Measurements from ENCODE around the gene ST8SIA5. TPM values are rescaled to one million over a fixed set of nuclear protein-coding genes. Genes with fewer than 3 reads are reported as not detected.

Gene ST8SIA5
- polyA plus RNA-seq, 4 donors, result 0.31 to 1.3 (median 0.95) TPM

DNA sequence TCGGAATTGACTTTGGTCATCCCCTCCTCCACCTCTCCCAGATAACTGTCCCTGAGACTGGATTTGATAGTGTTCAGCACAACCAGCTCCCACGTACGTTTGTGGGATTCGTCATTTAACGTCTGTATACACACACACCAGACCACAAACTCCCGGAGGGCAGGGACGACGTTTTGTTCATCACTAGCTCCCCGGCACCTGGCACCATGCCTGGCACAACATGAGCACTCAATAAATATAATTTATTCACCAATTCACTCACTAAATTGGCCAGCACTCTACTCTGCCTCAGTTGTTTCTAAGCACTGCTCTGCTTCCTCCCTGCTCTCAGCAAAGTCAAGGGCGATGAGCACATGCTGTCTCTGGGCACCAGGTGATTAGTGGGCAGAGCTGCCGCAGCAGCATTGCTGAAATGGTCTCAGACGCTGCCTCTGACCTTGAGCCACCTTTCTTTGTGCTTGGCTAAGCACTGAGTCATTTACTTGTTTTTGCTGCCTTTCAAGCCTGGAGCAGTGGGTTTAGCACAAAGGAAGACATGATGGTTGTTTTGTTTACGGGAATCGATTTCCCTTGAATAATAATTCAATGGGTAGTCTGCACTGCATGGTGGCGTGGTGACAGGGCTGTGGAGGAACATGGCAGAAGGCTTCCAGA, 80.5 kb downstream of the ST8SIA5 start:
- DNase-seq (ENCODE audit: low read depth in 4 of 4, low spot score in 2 of 4), result peak in 1 of 4 donors; percentile 24

DNA sequence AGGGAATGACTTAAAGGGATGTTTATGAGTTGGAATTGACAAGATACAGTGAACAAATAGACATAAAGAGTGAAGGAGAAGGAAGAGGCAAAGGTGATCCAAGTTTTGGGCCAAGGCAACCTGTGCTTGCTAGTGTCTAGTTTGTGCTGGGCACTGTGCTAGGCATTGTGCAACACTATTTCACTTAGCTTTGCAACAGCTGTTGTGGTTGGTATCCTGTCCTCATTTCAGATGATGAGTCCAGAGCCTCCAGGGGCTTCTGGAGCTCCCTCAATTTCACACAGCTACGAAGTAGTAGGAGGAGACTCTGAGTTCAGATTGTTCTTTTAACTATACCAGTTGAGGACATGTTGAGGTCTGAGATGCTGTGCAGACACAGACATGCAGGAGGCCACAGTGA, 81.7 kb downstream of the ST8SIA5 start:
- DNase-seq (ENCODE audit: low read depth in 4 of 4, low spot score in 2 of 4), result no peak

DNA sequence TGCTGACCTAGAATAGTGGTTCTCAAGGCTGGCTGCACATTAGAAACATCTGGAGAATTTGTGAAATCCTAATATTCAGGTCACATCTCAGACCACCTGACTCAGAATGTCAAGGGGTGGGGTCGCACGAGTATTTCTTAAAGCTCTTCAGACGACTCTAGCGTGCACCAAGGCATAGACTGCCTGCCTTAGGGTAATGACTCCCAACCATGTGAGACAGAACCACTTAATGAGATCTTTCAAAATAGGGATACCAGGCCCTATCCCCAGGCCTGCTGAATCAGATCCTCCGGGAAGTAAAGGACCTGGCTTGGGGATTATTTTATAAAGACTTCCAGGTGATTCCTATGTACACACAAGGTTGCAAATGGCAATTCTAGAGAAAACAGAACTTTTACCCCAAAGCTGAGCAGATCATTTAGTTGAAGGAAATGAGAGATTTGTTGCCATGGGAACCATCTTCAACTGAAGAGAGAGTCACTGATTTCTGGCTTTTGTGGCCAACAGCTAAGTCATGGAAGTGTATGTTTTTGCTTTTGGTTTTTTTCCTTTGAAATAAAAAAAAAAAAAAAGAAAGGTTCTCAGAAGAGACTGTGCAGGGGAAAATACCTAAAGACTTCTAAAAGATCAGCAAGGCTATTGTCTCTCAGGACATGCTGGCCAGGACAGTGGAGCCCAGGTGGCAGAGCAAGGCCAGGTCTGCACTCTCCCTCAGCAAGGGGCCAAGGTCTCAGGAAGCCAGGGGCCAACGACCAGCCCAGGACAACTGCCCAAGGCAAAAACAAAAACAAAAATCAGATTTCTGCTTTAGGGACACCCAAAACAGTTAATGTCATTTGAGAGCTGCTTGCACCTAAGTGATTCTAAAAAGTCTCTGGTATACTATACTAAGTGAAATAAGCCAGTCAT, 84.5 kb downstream of the ST8SIA5 start:
- no peak for DNase-seq (ENCODE audit: low read depth in 4 of 4, low spot score in 2 of 4)

DNA sequence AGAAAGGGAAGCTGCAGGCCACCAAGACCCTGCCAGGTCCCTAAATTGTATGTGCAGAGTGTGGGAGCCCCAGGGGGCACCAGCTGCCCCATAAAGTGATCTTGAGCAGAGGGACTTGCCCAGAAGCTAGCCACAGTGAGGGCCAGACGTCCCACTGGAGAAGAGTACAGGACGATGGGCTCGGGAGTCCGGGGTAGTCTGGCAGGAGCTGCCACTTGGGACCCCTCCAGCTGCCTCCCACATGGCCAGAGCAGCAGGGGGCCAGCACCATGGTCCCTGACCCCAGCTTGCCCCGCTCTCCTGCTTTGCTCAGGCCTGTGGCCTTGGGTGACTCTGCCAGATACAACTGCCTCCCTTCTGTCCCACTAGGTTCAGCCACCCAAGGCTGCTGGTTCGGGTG, 88.2 kb downstream of the ST8SIA5 start:
- DNase-seq (ENCODE audit: low read depth in 4 of 4, low spot score in 2 of 4), result no peak

DNA sequence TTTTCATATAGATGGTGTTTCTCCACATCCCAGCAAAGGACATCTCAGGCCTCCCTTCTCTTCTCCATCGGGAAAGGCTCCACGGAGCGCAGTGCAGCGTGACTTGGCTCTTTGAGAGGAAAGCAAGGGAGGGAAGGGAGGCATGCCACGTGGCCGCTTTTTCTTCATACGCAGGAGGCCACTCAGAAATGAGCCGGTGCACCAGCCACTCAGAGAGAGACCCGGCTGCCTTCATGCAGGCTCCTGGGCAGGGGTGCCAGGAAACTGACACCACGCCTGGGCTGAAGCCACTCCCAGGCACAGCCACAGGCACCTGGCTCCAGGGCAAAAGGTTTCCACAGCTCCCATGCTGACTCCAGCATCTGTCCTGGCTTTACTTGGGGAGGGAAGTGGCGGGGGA, 88.7 kb downstream of the ST8SIA5 start:
- DNase-seq (ENCODE audit: low read depth in 4 of 4, low spot score in 2 of 4), result no peak

DNA sequence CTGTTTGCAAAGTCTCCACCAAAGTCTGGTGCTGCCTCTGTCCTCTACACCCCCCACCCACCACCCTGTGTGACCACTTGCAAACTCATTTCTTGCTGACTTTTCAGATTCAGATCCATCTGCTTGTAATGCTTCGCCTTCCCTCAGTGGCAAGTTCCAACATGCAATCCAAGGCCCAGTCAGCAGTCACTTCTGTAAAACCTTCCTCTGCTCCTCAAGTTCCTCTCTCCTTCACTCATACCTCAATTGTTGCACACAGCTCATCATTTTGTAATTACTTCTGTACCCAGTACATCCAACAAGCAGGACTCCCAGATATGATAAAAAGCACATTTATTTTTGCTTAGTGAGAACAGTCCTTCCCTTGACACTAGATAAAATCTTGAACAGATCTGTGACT, 93.3 kb downstream of the ST8SIA5 start:
- DNase-seq (ENCODE audit: low read depth in 4 of 4, low spot score in 2 of 4), result no peak

DNA sequence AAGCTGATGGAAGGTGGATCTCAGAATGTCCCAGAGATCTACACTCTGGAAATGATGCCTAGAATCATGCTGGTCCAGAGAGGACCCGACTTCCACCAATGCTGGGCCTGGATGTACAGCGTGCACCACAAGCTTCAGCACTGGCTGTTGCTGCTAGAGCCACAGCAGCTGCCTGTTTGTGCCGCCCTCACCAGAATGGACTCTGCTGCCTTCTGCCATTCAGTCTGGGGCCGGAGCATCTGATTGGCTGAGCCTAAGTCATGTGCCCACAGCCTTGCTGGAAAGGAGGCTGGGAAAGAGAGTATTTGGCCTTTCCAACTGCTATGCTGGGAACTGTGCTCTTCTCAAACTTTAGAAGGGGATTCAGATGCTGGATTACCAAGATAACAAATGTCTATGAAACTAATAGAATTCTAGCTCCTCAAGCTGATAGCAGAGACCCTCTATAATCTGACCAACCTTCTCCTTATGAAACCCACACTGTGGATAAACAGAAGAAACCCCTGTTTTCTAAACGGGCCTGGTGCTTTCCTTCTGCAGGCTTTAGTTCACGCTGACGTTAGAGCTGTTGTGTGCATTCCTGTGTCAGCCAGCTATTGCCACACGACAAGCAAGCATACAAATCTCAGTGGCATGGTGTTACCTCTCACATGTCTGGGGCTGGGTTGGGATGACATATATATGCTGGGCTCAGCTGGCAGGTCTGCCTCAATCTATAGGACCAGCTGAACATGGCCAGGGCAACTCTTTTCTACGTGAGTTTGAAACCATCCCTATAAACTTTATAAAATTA, 95.7 kb downstream of the ST8SIA5 start:
- DNase-seq (ENCODE audit: low read depth in 4 of 4, low spot score in 2 of 4), result no peak

DNA sequence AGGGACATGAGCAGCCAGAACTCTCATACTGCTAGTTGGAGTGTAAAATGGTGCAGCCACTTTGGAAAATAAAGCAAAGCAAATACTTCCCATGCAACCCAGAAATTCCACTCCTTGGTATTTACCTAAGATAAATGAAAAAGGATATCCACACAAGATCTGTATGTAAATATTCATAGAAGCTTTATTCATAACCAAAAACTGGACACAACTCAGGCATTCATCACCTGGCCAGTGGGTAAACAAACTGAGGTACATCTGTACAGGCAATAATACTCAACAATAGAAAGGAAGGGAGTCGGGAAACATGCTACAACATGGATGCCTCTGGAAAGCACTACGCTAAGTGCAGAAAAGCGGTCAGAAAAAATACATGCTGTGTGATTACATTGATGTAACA, 97.4 kb downstream of the ST8SIA5 start:
- no peak for DNase-seq (ENCODE audit: low read depth in 4 of 4, low spot score in 2 of 4)

DNA sequence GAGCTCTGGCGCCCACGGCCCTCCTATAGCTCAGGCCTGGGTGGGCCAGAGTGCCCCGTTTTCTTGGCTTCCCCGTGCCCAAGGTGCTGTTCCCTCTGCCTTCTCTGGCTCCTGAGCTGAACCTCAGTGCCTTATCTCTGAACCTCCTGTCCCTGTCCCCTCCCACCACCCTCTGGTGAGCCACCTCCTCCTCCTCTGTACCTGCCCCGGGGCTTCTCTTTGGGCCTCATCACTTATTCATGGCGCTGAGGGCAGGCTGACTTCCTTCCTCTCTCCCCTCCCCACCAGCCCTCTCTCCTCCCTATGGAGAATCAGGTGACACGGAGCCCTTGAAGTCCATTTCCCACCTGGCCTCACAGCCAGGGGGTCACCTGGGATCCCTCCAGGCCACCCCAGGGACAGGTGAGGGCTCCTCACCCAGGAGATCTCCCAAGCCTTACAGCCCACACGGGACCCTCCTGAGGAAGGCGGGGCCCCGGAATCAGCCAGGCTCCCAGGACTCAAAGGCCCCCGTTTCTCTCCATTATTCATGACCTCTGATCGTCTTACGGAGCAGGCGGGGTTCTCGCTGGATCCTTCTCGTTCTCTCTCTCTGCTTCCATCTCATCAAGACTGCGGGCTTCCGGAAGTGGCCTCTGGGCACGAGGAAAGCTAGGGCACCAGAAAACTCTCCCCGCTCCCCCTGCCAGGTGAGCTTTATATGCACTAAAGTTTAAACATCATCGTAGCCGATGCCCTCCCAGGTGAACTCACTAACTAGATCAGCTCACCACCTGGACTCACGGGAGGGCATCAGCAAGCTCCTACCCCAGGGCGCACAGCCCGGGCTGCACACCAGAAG, 99.5 kb downstream of the ST8SIA5 start, which contains the start of gene LOXHD1:
LOXHD1 (minus strand) TSS at position 106 of the 841 bp plus-strand sequence. CDS start 187 bp downstream, outside the sequence.
- DNase-seq (ENCODE audit: low read depth in 4 of 4, low spot score in 2 of 4), result no peak

DNA sequence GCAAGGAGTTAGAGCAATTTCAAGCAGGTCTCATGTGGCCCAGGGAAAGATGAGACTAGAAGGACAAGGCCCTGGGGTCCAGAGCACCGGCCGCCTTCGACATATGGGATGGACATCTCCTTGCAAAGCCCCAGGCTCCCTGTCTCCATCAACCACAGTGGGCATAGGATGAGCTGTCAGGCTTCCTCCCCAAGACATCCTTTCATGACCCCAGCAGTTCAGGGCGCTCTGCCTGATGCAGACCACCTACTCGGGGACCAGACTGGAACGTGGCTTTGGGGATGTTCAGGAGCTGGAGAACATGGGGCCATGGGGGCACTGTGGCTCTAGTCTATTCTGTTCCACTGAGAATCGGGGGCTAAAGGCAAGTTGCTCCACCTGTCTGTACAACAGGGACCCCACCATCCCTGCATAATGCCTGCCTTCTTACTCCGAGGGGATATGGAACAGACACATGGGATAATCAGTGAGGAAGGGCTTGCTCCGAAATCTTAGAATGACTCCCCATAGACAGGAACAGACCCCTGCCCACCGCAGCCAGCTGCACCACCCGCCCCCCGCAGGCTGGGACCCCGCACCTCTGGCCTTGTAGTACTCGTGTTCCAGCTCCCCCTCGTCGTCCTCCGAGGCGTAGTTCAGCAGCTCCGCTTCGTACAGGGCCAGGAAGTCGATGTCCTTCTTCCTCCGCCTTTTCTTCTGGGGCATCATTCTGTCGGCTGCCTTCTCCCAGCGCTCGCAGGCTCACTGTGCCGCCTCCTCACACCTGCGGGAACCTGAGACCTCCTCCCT, 100.3 kb downstream of the ST8SIA5 start:
- no peak for DNase-seq (ENCODE audit: low read depth in 4 of 4, low spot score in 2 of 4)

DNA sequence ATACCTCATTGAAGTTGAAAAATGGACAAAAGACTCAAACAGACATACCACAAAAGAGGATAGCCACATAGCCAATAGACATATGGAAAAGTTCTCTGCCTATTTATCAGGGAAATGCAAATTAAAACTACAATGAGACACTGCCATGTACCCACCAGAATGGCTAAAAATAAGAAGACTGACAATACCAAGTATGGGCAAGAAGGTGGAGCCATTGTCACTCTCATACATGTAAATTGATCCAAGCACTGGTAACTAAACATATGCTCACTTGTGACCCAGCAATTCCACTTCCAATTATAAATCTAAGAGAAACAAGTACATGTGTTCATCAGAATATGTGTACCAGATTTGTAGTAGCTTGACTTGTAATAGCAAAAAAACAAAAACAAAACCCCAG, 104.5 kb downstream of the ST8SIA5 start:
- no peak for DNase-seq (ENCODE audit: low read depth in 4 of 4, low spot score in 2 of 4)

DNA sequence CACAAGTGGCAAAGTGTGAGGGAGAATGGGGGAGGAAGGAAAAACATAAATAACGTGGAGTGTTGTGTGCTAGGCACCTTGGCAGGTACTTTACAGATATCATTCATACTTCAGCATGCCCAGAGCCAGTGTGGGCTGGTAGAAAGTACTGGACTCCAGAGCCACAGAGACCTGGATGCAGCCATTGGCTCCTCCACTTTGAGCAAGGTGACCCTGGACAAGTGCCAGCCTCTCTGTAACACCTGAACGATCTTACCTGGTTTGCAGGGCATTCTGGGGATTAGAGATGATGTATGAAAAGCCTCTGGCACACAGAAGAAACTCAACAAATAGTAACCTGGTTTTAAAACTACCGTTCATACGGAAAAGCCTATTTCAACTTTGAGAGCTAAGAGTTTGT, 106.2 kb downstream of the ST8SIA5 start:
- no peak for DNase-seq (ENCODE audit: low read depth in 4 of 4, low spot score in 2 of 4)

DNA sequence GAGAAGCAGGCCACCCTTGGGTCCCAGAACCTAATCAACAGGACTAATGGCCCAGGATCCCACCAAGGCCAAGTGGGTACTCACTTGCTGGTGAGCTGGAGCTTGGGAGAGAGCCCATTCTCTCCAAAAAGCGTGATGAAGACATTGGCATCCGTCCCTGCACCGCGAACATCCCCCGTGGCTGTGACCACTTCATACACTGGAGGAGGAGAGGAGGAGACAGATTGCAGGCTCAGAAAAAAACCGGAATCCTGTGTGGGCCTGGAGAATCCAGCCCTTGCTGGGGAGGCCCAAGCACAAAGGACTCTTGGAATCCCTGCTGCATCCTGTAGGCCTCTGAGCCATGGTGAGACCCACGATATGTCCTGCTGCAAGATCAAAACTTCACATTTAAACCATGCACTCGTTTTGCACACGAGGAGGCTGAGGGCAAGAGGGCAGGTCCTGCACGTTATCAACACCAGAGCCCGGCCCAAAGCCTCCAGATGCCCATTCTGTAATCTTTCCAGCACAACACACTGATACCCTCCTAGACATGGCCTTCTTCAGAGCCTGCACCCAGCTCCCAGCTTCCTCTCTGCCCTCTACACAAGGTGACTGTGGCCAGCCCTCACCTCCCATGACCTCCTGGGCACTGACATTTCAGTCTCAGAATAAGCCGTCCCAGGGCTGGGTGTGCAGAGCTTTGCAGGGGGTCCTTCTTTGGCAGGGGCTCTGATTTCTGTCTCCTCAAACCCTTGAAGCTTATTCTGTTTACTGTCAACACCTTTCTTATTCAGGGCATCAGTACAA, 107.6 kb downstream of the ST8SIA5 start:
- no peak for DNase-seq (ENCODE audit: low read depth in 4 of 4, low spot score in 2 of 4)

DNA sequence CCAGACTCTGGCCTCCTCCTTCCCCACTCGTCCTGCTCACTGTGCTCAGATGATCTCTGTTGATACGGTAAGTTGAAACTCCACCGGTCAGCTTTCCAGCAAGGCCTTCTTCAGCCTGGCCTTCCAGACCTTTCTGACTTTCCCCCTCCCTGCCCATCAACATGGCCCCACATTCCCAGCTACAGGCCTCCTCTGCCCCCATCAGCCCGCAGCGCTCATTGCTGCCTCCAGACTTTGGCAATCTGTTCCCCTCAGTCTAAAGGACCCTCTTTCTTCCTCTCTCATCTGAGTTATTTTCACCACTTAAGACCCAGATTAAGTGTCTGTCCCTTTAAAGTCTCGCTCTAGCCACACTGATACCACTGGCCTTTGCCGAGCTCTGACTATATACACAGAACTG, 110.4 kb downstream of the ST8SIA5 start:
- no peak for DNase-seq (ENCODE audit: low read depth in 4 of 4, low spot score in 2 of 4)

DNA sequence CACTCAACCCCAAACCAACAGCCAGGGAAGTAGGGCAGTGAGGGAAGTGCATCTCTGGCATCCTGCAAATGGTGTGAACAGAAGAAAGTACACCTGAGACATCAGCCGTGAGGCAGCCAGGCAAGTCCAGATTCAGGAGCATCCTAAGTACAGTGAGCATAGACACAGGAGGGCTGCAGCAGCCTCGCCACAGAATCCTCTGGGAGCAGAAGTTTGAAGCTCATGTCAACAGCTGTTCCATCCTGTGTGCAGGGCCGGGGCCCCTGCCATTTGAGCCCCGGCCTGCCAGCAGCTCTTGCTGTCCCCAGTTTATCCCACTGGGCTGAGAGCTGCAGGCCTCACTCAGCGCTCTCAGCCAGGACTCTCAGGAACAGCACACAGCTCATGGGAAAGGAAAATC, 114.3 kb downstream of the ST8SIA5 start:
- no peak for DNase-seq (ENCODE audit: low read depth in 4 of 4, low spot score in 2 of 4)

DNA sequence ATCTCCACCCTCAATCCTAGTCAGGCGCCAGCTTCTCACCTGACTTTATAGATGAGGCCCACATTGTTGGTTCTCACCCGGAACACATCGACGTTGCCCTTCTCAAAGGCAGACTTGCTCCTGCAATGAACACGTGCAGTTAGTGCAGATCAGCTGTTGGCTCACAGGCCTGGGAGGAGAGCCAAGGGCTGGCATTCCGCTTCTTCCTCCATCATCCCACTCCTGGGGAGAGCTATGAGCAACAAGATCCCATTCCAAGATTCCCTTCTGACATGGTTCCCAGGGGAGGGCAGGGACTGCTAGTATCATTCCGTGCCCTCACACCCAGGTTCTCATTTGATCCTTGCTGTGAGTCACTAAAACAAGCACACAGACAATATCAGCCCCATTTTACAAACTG, 114.9 kb downstream of the ST8SIA5 start:
- no peak for DNase-seq (ENCODE audit: low read depth in 4 of 4, low spot score in 2 of 4)

DNA sequence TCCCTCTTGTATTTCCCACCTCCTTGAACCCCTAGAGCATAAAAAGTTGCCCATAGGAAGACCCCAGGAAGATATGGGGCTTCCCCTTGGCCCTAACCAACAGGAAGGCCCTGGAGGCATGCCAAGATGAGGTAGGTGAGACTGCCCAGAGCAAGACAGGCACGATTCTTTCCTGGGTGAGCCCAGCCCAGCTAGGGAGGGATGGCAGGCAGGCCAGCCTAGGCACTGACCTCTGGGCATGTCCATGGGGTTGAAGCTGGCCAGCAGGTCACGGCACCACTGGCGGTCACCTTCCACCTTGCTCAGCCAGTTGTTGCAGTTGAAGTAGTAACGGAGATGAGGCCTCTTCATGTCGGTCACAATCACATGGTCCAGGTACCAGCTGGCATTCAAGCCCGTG, 117.5 kb downstream of the ST8SIA5 start:
- DNase-seq (ENCODE audit: low read depth in 4 of 4, low spot score in 2 of 4), result no peak

DNA sequence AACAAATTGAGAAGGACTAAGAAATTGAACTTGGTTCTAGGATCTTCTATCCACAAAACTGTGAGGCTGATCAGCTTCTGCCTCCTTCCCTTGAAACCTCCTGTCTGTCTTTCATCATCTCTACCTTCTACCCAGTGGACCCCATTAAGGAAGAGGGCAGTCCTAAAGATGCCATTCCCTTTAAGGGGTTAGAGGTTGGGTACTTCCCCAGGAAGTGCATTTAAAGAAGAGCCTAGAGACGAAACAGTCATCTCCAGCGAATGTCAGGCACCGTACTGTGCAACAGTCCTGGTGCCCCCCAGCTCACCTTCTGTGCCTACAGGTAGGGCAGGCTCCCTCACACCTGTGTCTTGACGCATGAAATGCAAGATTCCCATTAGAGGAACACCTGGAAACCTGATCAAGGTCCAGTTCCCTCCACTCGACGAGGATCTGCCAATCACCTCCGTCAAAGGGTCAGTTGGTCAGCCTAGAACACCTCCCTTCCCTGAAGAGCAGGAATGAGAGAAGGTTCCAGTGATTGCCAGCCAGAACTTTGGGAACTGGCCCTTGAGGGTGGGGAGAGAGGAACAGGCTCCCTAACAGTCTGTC, 120.7 kb downstream of the ST8SIA5 start:
- DNase-seq (ENCODE audit: low read depth in 4 of 4, low spot score in 2 of 4), result no peak
